HFFc6 (cell line): ENCODE measurements around the gene POLR2A. TPM values are rescaled to one million over a fixed set of nuclear protein-coding genes. Genes with fewer than 3 reads are reported as not detected.
A peak's percentile ranks its signal among the peaks of the same experiment; 100 is the strongest.

Experiments
- DNase-seq: peaks from one replicate; pipeline ENCODE4 v3.0.0-alpha.2; 2018
- H3K27ac Mint-ChIP-seq: 2 replicates; pipeline ENCODE4 v1.8.0; 2020; ENCODE audit warnings: mild to moderate bottlenecking, mixed read lengths
- H3K27me3 Mint-ChIP-seq: 2 replicates; pipeline ENCODE4 v1.8.0; 2021; ENCODE audit warnings: mild to moderate bottlenecking, moderate library complexity, mixed read lengths; ENCODE audit not compliant: insufficient read depth
- H3K36me3 Mint-ChIP-seq: 2 replicates; pipeline ENCODE4 v1.8.0; 2021; ENCODE audit warnings: low read depth, mixed read lengths
- H3K4me1 Mint-ChIP-seq: 2 replicates; pipeline ENCODE4 v1.8.0; 2020; ENCODE audit warnings: low read depth, mixed read lengths
- H3K4me3 Mint-ChIP-seq: 2 replicates; pipeline ENCODE4 v1.8.0; 2020; ENCODE audit warnings: mild to moderate bottlenecking, moderate library complexity, mixed read lengths
- H3K9me3 Mint-ChIP-seq: 2 replicates; pipeline ENCODE4 v1.8.0; 2020; ENCODE audit warnings: mild to moderate bottlenecking, mixed read lengths
- CTCF ChIP-seq: fragments of 200-600 bp; sonication (generic); IDR thresholded peaks from 2 replicates; pipeline ENCODE4 v1.5.0; 2021; ENCODE audit warnings: antibody characterized with exemption, mild to moderate bottlenecking
- total RNA-seq, 6 experiments: library from RNA; stranded (reverse); fragmentation: NEBNext Ultra II Directional; extraction: Animal tissue kit (Norgen Biotek cat#: 25700); gene quantifications; 2 replicates in 1 of 6; 3 replicates in 5 of 6; pipeline ENCODE4 v1.2.3, GENCODE V29; 2021

POLR2A gene
- total RNA-seq, 6 experiments from 2014 or later = 111 to 127 (median 118) TPM

GRCh38 chr17:7496470-7497183, 12.5 kb downstream of the POLR2A start:
- no peak for TF ChIP-seq CTCF
- H3K36me3 Mint-ChIP-seq = peaks cover 38% of the 10 kb centered on the region
- H3K9me3 Mint-ChIP-seq = no peaks in the 10 kb centered on the region
- 0 out of 2 replicates have a peak overlapping the region, but pooled peaks have one; percentile 30 for H3K27ac Mint-ChIP-seq
- H3K27me3 Mint-ChIP-seq = peaks cover 3% of the 10 kb centered on the region
- H3K4me3 Mint-ChIP-seq = no peak overlapping the region
- DNase-seq = no peak
- peaks cover 17% of the 10 kb centered on the region for H3K4me1 Mint-ChIP-seq

GRCh38 chr17:7497228-7497627, 13.1 kb downstream of the POLR2A start:
- Mint-ChIP-seq H3K4me3 (no peak overlapping the region), H3K27me3 (peaks cover 3% of the 10 kb centered on the region), H3K9me3 (no peaks in the 10 kb centered on the region), H3K36me3 (peaks cover 40% of the 10 kb centered on the region), H3K4me1 (peaks cover 12% of the 10 kb centered on the region), H3K27ac (no peak overlapping the region)
- no peak for TF ChIP-seq CTCF
- DNase-seq = no peak

DNA sequence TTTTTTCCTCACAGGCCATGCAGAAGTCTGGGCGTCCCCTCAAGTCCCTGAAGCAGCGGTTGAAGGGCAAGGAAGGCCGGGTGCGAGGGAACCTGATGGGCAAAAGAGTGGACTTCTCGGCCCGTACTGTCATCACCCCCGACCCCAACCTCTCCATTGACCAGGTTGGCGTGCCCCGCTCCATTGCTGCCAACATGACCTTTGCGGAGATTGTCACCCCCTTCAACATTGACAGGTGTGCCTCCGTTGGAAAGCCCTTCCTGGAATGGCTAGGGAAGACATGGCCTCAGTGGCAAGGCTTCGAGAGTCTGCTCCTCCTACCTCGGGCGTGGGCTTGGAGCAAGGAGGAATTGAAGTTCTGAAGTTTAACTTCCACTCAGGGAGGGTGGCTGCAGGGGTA, 13.5 kb downstream of the POLR2A start:
- Mint-ChIP-seq H3K27me3 (peaks cover 3% of the 10 kb centered on the region), H3K4me3 (no peak overlapping the region), H3K4me1 (peaks cover 10% of the 10 kb centered on the region), H3K36me3 (peaks cover 40% of the 10 kb centered on the region), H3K9me3 (no peaks in the 10 kb centered on the region), H3K27ac (no peak overlapping the region)
- no peak for DNase-seq
- TF ChIP-seq CTCF = no peak

DNA sequence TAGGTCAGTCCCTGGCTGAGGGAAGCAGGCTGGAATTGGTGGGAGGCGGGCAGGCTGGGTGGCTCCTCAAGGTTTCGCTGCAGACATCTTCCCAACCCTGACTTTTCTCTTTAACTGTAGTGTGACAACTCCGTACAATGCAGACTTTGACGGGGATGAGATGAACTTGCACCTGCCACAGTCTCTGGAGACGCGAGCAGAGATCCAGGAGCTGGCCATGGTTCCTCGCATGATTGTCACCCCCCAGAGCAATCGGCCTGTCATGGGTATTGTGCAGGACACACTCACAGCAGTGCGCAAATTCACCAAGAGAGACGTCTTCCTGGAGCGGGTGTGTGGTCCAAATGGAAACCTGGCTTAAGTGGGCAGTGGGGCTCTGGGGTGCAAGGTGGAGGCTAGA, 15.0 kb downstream of the POLR2A start:
- no peak overlapping the region for H3K4me3 Mint-ChIP-seq
- peaks cover 2% of the 10 kb centered on the region for H3K27me3 Mint-ChIP-seq
- TF ChIP-seq CTCF = no peak
- H3K27ac Mint-ChIP-seq = no peak overlapping the region
- H3K36me3 Mint-ChIP-seq = peaks cover 49% of the 10 kb centered on the region
- no peaks in the 10 kb centered on the region for H3K9me3 Mint-ChIP-seq
- no peaks in the 10 kb centered on the region for H3K4me1 Mint-ChIP-seq
- no peak for DNase-seq

DNA sequence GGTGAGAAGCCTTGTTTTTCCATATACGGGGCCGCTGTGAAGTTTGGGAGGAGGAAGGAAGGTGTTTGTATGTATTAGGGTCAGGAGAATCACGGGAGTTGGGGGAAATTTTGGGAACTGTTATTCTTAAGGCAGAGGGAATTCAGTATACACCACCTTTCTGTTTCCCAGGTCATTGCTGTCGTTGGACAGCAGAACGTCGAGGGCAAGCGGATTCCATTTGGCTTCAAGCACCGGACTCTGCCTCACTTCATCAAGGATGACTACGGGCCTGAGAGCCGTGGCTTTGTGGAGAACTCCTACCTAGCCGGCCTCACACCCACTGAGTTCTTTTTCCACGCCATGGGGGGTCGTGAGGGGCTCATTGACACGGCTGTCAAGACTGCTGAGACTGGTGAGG, 17.6 kb downstream of the POLR2A start:
- Mint-ChIP-seq H3K27me3 (no peaks in the 10 kb centered on the region; the same call in none of the 2 replicates), H3K36me3 (peaks cover 51% of the 10 kb centered on the region), H3K4me3 (no peak overlapping the region), H3K9me3 (no peaks in the 10 kb centered on the region), H3K4me1 (no peaks in the 10 kb centered on the region), H3K27ac (no peak overlapping the region)
- DNase-seq = no peak
- no peak for TF ChIP-seq CTCF
